Esophagus muscularis mucosa (tissue), 3 donors: Measurements from ENCODE around the gene SIAE.

ENCODE experiments used
- CTCF ChIP-seq, 3 experiments: fragments of 200-600 bp in 2 of 3; fragments of 450-650 bp in 1 of 3; sonication (generic) in 2 of 3; IDR thresholded peaks; one replicate each; pipeline ENCODE4 v1.5.1; 2017 to 2019; ENCODE audit warnings: antibody characterized with exemption in 3 of 3, mild to moderate bottlenecking in 2 of 3, moderate library complexity in 1 of 3
- POLR2AphosphoS5 ChIP-seq, 2 donors: sonication (generic); formaldehyde crosslinking; IDR thresholded peaks; one replicate each; pipeline ENCODE4 v1.6.1; 2017; ENCODE audit warnings: antibody characterized with exemption in 2 of 2

- no peak for TF ChIP-seq CTCF (IDR thresholded peaks at IDR 0.05)
- TF ChIP-seq POLR2AphosphoS5 (IDR thresholded peaks at IDR 0.05), result no peak
These were observed 19.6 kb upstream of the SIAE start for GRCh38 chr11:124693142-124693541.
